NCI-H524 treated with DMSO at 0.1 percent for 48 hours (cell line): ENCODE data around the gene GRIN3B.
"Not testable (repeated sequence)": the region's sequence is repeated elsewhere in the genome, so short reads cannot be mapped to it uniquely, and the experiment has no call there.

Experiments
- DNase-seq: peaks from one replicate; lab custom pipeline; 2025; lab: John Stamatoyannopoulos, UW

Gene GRIN3B, protein sequence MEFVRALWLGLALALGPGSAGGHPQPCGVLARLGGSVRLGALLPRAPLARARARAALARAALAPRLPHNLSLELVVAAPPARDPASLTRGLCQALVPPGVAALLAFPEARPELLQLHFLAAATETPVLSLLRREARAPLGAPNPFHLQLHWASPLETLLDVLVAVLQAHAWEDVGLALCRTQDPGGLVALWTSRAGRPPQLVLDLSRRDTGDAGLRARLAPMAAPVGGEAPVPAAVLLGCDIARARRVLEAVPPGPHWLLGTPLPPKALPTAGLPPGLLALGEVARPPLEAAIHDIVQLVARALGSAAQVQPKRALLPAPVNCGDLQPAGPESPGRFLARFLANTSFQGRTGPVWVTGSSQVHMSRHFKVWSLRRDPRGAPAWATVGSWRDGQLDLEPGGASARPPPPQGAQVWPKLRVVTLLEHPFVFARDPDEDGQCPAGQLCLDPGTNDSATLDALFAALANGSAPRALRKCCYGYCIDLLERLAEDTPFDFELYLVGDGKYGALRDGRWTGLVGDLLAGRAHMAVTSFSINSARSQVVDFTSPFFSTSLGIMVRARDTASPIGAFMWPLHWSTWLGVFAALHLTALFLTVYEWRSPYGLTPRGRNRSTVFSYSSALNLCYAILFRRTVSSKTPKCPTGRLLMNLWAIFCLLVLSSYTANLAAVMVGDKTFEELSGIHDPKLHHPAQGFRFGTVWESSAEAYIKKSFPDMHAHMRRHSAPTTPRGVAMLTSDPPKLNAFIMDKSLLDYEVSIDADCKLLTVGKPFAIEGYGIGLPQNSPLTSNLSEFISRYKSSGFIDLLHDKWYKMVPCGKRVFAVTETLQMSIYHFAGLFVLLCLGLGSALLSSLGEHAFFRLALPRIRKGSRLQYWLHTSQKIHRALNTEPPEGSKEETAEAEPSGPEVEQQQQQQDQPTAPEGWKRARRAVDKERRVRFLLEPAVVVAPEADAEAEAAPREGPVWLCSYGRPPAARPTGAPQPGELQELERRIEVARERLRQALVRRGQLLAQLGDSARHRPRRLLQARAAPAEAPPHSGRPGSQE

DNA sequence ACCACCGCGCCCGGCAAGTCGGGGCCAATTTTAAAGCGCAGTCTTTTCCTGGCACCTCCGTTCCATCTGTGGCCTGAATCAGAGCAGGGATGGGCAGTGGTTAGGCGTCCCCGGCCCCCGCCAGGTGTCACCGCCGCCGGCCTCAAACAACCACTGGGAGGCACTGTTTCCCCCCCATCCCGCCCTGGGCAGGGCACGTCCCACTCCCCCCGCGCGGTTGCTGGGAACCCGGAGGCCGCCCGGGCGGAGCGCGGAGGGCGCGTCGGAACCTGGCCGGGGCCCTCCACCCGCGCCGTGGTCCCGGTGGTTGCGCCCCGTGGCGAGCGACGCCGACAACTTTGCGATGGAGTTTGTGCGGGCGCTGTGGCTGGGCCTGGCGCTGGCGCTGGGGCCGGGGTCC is at the start of gene GRIN3B:
Gene GRIN3B, plus strand, starts transcription at position 325 of the 400 bp plus-strand sequence. Its CDS starts 19 bp downstream, at position 344.
- no peak for DNase-seq

DNA sequence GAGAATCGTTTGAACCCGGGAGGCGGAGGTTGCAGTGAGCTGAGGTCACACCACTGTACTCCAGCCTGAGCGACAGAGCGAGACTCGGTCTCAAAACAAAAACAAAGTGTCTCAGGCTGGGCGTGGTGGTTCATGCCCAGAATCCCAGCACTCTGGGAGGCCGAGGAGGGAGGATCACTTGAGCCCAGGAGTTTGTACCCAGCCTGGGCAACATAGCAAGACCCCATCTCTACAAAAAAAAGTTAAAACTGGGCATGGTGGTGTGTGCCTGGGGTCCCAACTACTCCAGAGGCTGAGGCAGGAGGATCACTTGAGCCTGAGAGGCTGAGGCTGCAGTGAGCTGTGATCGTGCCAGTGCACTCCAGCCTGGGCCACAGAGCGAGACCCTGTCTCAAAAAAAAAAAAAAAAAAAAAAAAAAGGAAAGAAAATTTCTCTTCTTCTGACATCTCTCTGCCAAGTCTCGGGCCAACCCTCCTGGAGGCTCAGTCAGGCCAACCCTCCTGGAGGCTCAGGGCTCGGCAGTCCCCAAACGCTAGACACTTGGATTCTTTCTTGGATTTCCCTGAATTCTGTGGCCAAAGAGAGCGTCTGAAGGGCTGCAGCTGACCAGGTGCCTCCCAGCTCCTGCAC is 48.1 kb upstream of the GRIN3B start:
- no peak for DNase-seq

DNA sequence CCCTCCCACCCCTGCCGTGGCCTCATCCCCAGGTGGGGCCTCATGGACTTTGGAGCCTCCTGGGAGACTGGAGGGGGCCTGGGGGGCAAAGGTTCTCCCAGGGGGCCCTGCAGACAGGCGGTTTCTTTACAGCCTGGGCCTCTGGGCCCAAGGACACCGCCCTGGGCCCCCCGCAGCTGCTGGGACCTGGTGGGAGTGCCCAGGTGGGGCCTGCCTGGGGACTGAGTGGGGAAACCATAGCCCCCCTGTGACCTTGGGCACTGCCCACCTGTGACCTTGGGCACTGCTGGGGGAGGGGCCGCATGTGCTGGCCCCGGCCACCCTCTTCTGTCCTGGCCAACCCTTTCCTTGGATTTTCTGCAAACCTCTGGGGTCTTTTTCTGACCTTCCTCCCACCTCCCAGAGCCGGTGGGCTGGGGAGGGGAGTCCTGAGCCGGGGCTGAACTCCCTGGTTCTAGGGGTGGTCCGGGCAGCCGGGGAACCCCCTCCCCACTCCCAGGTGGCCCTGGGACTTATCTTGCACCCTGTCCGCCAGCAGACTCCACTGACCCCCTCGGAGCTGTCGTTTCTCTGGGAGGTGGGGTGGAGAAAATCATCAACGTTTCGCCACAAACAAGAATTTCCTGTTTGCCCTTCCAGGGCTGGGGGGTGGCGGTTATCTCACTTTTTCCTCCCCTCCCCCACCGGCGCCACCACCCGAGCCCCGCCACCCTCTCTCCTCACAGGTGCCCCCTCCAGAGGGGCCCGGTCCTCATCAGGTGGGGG is 47.4 kb upstream of the GRIN3B start:
- no peak for DNase-seq

DNA sequence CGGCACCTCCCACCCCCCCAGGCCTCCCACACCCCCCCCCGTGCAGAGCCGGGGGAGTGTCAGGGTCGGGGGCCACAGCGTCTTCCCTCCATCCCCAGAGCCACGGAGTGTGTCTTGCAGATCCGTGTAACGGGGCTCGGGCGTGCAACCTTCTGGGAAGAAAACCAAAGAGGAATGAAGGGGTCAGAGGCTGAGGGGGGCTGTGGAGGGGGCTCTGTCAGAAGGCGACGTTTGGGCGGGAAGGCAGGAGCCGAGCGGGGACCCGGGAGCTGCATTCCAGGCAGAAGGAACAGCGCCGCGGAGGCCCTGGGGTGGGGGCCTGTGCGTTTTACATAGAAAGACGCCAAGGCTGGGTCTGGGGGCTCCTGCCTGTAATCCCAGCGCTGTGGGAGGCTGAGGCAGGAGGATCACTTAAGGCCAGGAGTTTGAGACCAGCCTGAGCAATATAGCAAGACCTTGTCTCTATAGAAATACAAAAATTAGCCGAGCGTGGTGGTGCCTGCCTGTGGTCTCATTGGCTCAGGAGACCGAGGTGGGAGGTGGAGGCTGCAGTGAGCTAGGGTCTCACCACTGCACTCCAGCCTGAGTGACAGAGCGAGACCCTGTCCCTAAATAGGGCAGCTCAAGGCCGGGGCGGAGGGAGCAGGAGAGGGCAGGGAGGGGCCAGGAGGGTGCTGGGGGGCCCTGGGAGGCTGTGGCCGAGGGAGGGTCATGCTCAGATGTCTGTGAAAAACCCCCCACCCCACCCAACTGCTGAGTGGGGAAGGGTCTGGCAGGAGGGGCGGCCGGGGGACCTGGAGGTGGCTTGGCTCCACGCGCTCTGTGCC is 46.6 kb upstream of the GRIN3B start:
- DNase-seq: no peak

DNA sequence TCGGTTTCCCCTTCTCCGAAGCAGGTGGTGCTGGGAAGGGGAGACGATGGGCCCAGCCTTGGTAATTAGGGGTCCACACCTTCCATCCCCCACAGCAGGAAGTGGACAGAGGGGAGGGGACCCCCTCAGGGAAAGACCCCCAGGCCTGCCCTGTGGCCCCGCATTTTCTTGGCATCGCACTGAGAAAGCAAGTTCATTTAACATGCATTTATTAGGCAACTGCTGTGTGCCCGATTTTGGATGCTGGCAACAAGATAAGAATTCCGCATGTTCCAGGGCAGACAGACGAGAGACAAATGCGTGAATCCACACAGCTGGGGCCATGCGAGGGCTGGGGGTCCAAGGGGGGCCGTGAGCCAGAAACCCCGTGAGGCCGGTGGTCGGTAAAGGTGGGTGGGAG is 45.9 kb upstream of the GRIN3B start:
- DNase-seq: no peak

DNA sequence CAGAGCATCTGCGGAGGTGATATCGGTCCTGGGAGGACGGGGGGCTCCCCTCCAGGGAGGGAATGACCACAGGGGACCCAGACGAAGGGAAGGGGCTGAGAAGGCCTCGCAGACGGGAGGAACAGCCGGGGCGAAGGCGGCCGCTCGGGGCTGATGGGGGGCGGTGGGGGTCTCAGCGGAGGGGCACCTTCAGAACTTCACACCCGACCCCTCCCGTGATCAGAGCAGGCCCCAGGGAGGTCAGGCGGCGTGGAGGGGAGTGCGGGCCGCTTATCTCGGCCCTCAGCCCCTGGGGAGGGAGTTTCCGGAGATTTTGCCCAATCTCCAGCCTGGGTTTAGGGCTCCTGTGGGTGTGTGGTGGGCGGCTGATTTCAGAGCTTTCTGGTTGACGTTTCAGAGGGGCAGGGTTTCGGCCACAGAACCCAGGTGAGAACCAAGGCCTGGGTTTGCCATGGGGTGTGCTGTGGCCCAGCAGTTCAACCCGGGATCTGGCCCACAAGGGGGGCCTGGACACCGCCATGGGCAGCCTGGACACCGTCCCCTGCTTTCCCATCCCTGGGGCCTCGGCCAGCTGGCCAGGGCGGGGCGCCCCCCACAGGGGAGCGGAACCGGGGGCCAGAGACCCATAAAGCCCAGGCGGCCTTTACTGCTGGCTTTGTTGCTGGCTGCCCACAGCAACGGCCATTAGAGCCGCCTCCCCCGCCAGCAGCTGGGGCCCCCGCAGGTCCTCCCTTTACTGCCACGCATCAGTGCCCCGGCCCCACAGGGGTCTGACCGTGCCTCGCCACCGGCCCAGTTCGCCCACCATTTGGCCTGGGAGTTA is 45.3 kb upstream of the GRIN3B start:
- no peak for DNase-seq

DNA sequence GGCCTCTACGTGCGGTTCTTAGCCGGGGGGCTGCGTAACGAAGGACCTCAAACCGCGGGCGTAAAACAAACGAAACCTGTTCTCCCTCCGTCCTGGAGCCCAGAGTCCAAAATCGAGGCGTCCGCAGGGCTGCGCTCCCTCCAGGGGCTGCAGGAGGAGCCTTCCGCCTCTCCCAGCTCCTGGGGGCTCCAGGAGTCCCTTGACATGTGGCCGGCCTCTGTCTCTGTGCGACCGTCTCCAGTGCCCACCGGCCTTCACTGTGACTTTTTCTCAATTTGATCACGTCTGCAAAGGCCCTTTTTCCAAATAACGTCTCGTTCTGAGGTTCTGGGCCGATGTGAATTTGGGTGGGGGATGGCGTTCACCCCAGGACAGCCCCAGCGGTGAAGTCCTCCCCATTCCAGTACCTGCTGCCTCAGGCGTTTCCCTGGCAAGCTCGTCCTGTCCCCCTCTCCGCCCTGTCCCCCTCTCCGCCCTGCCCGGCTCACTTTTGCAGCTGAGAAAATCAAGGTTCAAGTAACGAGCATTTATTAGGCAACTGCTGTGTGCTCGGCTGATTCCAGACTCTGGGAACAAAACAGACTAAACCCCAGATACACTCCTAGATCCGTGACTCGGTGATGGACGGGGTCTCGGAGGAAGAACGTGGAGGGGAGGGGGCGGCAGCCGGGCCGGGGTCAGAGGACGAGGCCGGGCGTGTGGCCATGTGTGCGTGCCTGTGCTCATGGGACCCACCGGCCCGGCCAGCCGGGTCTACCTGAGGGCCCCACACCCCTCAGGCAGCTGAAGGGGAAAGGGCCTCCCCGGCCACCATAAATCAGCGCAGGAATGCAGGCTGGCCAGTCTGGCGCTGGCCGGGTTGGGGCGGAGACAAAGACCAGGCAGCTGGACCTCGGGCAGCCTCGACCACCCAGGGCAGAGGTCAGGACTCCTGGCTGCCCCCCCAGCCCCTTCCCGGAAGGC is 44.1 kb upstream of the GRIN3B start:
- DNase-seq: no peak

DNA sequence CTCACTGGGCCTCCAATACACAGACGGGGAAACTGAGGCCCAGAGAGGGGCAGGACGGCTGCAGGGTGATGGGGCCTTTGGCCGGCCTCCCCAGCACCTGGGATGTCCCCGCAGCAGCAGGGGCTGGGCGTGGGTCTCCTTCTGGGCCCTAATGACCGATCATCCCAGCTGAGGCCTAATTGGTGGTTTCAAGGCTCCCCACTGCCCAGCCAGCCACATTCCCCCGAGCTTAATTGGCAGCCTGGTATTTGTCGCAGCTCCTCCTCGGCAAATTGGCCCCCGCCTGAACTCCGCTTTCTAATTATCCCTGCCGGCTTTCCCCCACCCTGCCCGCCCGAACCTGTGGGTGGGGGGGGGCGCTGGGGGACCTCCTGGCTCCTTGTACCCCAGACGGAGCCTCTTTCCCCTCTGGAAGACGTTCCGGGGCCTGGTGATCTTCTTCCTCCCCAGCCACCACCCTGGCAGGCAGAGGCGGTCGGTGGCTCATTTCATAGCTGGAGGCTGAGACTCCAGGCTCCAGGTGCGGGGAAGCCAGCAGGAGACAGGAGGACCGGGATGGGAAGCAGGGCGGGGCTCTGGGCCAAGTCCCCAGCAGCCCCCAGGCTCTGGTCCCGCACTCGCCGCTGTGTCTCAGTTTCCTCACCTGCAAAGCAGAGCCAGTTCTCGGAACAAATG is 43.3 kb upstream of the GRIN3B start:
- DNase-seq: no peak

DNA sequence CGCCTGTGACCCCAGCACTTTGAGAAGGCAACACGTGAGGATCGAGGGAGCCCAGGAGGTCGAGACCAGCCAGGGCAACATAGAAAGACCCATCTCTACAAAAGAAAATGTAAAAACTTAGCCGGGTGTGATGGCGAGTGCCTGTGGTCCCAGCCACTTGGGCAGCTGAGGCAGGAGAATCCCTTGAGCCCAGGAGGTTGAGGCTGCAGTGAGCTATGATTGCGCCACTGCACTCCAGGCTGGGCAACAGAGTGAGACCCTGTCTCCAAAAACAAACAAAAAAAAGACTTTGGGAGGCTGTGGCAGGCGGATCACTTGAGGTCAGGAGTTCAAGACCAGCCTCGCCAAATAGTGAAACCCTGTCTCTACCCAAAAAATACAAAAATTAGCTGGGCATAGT is 42.6 kb upstream of the GRIN3B start:
- DNase-seq: not testable (repeated sequence)

DNA sequence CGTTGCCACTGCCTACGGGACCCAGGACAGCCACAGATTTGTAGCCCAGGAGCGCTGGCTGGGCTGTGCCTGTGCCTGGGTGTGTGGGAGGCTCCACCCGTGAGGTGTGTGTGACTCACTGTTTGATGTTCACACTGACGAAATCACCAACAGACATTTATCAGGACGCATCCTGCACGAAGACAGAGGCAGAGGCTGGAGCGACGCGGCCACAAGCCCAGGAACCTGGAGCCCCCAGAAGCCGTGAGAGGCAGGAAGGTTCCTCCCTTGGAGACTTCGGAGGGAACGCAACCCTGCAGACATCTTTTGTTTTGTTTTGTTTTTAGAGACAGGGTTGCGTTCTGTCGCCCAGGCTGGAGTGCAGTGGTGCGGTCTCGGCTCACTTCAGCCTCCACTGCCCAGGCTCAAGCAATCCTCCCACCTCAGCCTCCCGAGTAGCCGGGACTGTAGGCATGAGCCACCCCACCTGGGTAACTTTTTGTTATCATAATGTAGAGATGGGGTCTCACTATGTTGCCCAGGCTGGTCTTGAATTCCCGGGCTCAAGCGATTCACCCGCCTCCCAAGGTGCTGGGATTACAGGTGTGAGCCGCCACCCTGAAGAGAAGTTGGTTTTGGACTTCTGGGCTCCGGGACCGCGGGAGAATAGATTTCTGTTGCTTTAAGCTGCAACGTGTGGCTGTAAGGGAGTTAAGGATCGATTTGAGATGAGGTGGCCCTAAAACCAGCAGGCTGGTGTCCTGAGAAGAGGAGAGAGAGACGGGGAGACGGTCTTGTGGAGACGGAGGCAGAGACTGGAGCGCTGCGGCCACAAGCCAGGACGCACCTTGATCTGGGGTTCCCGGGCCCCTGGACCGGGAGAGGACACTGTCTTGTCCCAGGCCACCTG is 41.0 kb upstream of the GRIN3B start:
- DNase-seq: no peak

DNA sequence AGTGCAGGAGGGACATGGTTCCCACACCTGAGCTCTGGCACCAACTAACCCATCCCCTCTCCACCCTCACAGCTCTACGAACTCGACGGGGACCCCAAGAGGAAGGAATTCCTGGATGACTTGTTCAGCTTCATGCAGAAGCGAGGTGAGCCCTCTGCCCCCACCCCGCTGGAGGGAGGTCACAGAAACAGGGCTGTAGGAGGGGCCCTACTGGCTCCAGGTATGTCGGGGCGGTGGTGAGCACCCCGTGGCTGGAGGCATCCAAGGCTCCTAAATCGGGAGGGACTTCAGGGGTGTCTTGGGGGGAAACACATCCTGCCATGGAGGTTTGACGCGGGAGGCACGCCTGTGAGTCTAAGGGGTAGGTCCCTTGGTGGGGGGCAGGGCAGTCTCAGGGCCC is 40.2 kb upstream of the GRIN3B start:
- DNase-seq: no peak

DNA sequence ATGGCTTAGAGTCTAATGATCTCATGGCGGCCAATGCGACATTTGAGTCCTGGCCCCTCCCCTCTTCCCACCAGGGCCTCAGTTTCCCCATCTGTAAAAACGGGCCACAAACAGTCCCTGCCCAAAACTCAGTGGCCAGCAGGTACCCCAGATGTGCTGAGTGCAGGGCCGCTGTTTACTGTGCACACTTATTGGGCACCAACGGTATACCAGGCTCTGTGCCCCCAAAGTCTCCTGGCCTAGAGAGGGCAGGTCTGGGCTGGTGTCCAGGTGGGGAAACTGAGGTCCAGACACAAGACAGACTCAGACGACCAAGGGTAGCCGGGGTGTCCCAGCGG is 39.6 kb upstream of the GRIN3B start:
- no peak for DNase-seq

DNA sequence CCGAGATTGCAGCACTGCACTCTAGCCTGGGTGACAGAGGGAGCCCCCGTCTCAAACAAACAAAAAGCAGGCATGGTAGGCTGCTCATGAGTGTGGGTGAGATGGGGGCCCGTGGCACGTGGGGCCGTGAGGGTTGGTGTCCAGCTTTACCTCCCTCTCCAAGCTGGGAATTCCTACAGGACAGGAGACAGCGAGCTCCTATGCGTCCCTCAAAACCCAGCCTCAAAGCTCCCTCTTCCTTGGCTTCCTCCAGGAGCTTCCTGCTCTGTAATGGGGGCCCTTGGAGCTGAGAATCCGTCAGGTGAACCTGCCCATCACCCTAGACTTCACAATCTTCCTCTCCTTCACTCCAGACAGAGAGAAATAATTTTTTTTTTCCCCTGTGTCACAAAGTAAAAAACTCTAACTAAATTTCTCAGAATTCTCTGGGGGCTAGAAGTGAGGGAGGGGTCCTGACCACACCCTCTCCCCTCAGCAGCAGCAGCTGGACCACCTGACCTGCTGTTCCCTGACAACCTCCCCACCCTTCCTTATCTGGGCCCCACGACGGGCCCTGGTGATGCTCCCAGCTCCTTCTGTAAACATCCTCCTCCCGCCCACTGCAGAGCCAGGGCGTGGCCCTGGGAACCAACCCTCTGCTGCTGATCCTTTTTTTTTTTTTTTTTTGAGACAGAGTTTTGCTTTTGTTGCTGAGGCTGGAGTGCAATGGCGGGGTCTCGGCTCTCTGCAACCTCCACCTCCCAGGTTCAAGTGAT is 38.2 kb upstream of the GRIN3B start:
- DNase-seq: no peak

DNA sequence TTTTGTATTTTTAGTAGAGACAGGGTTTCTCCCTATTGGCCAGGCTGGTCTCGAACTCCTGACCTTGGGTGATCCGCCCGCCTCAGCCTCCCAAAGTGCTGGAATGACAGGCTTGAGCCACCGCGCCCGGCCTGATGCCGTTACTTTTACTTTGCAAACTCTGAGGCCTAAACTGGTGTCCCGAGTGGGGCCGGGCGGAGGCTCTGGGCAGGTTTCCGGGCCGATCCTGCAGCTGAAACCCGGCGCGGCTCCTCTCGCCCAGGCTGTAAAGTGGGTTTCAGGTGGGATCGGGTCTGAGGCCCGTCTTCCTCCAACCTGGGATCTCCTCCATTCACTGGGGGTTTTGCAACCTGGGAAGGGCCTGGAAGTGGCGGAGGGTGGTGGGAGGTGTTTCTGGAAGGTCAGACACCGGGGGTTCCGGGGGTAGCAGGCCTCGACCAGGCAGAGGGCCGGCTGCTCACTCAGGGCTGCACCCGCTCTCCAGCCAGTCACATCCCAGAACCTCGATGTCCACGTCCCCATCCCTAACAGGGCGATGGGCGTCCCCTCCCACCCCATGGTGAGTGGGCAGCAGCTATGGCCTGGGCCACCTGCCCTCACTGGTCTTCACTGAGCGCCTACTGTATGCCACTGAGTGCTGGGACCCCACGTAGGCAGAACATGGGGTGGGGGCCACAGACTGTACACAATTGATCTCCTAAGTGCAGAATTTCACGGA is 37.4 kb upstream of the GRIN3B start:
- DNase-seq: no peak

DNA sequence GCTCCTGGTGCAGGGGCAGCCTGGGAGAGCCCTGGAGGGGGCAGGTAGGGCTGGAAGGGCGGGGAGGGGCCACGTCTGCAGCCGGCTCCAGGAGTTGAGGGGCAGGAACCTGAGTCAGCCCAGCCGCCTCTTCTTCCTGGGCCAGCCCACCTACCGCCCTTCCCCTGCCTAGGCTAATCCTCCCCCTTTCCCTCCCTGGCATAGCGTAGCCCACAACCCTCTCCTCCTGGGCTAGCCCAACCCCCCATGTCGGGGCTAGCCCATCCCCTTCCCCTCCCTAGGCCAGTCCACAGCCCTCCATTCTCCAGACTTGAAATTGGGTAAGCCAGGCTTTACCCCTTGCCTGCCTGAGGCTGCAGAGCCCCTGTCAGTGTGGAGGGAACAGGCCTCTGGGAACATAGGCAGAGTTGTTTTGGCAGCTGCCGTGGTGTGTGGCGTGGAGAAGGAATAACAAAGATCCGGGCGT is 36.7 kb upstream of the GRIN3B start:
- DNase-seq: no peak

DNA sequence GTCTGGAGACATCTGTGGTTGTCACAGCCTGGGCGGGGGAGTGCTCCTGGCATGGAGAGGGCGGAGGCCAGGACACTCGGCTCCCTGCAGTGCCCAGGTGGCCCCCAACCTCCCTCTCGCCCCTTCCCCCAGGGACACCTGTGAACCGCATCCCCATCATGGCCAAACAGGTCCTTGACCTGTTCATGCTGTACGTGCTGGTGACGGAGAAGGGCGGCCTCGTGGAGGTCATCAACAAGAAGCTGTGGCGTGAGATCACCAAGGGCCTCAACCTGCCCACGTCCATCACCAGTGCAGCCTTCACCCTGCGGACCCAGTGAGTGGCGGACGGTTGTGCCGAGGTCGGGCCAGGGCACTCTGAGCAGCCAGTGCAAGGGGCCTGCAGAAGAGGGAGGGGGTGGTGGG is 36.1 kb upstream of the GRIN3B start:
- DNase-seq: no peak
